HCT116 (cell line): ENCODE measurements around the gene PLOD1. TPM values are rescaled to one million over a fixed set of nuclear protein-coding genes. Genes with fewer than 3 reads are reported as not detected.

Experiments used
- ATAC-seq: fragments of 200-7000 bp; cut with Tn5 transposase; 2 replicates; pipeline ENCODE4 v1.9.1; 2020; ENCODE audit warnings: mild to moderate bottlenecking, moderate library complexity
- BruUV-seq: library from RNA; stranded (reverse); fragments of 400-500 nt; replicated peaks from 2 replicates; lab custom pipeline; 2021; lab: Mats Ljungman, UMichigan
- CTCF ChIA-PET: fragments of 300-600 bp; sonication (Branson Sonifier 250); formaldehyde crosslinking; loops from one replicate; lab custom pipeline; 2021; ENCODE audit warnings: antibody characterized with exemption; lab: Charles Lee
- POLR2A ChIA-PET: fragments of 300-600, 350-600 bp; sonication (Branson Sonifier 250); formaldehyde crosslinking; loops from one replicate; lab custom pipeline; 2021; ENCODE audit warnings: antibody characterized with exemption; lab: Charles Lee
- RAD21 ChIA-PET, 2 experiments: fragments of 300-600 bp; sonication (Branson Sonifier 250); formaldehyde crosslinking; loops; one replicate each; lab custom pipeline; 2023; ENCODE audit warnings: low total read pairs in 2 of 2; ENCODE audit not compliant: uncharacterized antibody in 2 of 2, unreplicated experiment in 2 of 2, low non-redundant PET in 1 of 2; lab: Charles Lee
- DNase-seq: peaks from one replicate; pipeline ENCODE4 v3.0.0-alpha.2; 2010; ENCODE audit warnings: low read depth, low spot score
- H2AFZ ChIP-seq: fragments of 200-600 bp; shearing (Covaris generic), sonication (generic); 2 replicates; pipeline ENCODE4 v1.6.1; 2017; ENCODE audit warnings: low read depth, mixed run types, mixed read lengths, antibody characterized with exemption, low read length; ENCODE audit not compliant: poor library complexity, severe bottlenecking
- H3K27ac ChIP-seq: 2 replicates; pipeline ENCODE4 v1.5.1; 2012; ENCODE audit warnings: low read depth, low read length
- H3K27me3 ChIP-seq: fragments of 200-600 bp; sonication (generic); 2 replicates; pipeline ENCODE4 v1.6.1; 2016; ENCODE audit warnings: mixed run types, low read length, mixed read lengths; ENCODE audit not compliant: insufficient read depth
- H3K36me3 ChIP-seq, 2 experiments: fragments of 200-500 bp in 1 of 2; fragments of 200-600 bp in 1 of 2; sonication (Bioruptor generic) in 1 of 2; sonication (generic) in 1 of 2; 2 replicates each; pipeline versions ENCODE4 v1.5.1 to v1.6.1; 2014 to 2016; ENCODE audit warnings: low read length in 2 of 2, inconsistent platforms in 1 of 2, mixed read lengths in 1 of 2, mixed run types in 1 of 2; ENCODE audit not compliant: insufficient read depth in 2 of 2, control insufficient read depth in 1 of 2
- H3K4me1 ChIP-seq, 2 experiments: fragments of 200-600 bp in 1 of 2; sonication (generic) in 1 of 2; 2 replicates each; pipeline versions ENCODE4 v1.5.1 to v1.6.1; 2012 to 2017; ENCODE audit warnings: low read length in 2 of 2, inconsistent platforms in 1 of 2, mild to moderate bottlenecking in 1 of 2, mixed read lengths in 1 of 2, mixed run types in 1 of 2, moderate library complexity in 1 of 2; ENCODE audit not compliant: insufficient read depth in 2 of 2, control insufficient read depth in 1 of 2
- H3K4me2 ChIP-seq: fragments of 200-600 bp; sonication (generic); 2 replicates; pipeline ENCODE4 v1.6.1; 2017; ENCODE audit warnings: mixed run types, low read length, mixed read lengths
- H3K4me3 ChIP-seq, 2 experiments: fragments of 200-600 bp in 1 of 2; sonication (generic) in 1 of 2; replicated peaks in 1 of 2; 2 replicates each; pipeline ENCODE4 v1.5.1; 2011 to 2016; ENCODE audit warnings: low read length in 2 of 2, control low read depth in 1 of 2, low read depth in 1 of 2, mild to moderate bottlenecking in 1 of 2, mixed read lengths in 1 of 2, mixed run types in 1 of 2
- H3K79me2 ChIP-seq: fragments of 200-600 bp; sonication (generic); 2 replicates; pipeline ENCODE4 v1.6.1; 2017; ENCODE audit warnings: mild to moderate bottlenecking, mixed run types, low read length, moderate library complexity, mixed read lengths; ENCODE audit not compliant: insufficient read depth
- H3K9ac ChIP-seq: fragments of 200-600 bp; sonication (generic); 2 replicates; pipeline ENCODE4 v1.6.1; 2016; ENCODE audit warnings: low read length, mixed read lengths
- H3K9me2 ChIP-seq: fragments of 200-600 bp; sonication (generic), shearing (Covaris generic); 2 replicates; pipeline ENCODE4 v1.6.1; 2017; ENCODE audit warnings: mixed run types, mild to moderate bottlenecking, moderate library complexity; ENCODE audit not compliant: insufficient read depth
- H3K9me3 ChIP-seq, 2 experiments: fragments of 200-500 bp in 1 of 2; fragments of 200-600 bp in 1 of 2; sonication (Bioruptor generic) in 1 of 2; sonication (generic) in 1 of 2; 2 replicates each; pipeline ENCODE4 v1.6.1; 2014 to 2017; ENCODE audit warnings: low read length in 2 of 2, mixed read lengths in 2 of 2, inconsistent platforms in 1 of 2, low read depth in 1 of 2, mild to moderate bottlenecking in 1 of 2, mixed run types in 1 of 2, moderate library complexity in 1 of 2; ENCODE audit not compliant: control insufficient read depth in 1 of 2, insufficient read depth in 1 of 2
- H4K20me1 ChIP-seq: fragments of 200-600 bp; sonication (generic), shearing (Covaris generic); 2 replicates; pipeline ENCODE4 v1.6.1; 2017; ENCODE audit warnings: mixed run types, mild to moderate bottlenecking, moderate library complexity; ENCODE audit not compliant: insufficient read depth
- ATF3 ChIP-seq: IDR thresholded peaks from 2 replicates; pipeline ENCODE4 v1.6.1; 2012
- CTCF ChIP-seq, 3 experiments: fragments of 200-600 bp in 1 of 3; sonication (generic) in 1 of 3; IDR thresholded peaks in 2 of 3; conservative IDR thresholded peaks in 1 of 3; 2 replicates each; pipeline ENCODE4 v1.5.1; 2012 to 2017; ENCODE audit warnings: low read depth in 2 of 3, low read length in 2 of 3, antibody characterized with exemption in 1 of 3, borderline replicate concordance in 1 of 3, control low read depth in 1 of 3, mild to moderate bottlenecking in 1 of 3, mixed read lengths in 1 of 3, mixed run types in 1 of 3, moderate library complexity in 1 of 3; ENCODE audit not compliant: insufficient read depth in 1 of 3
- ELF1 ChIP-seq: IDR thresholded peaks from 2 replicates; pipeline ENCODE4 v1.6.1; 2012; ENCODE audit warnings: low read depth, borderline replicate concordance
- EZH2phosphoT487 ChIP-seq: fragments of 200-600 bp; IDR thresholded peaks from 2 replicates; pipeline ENCODE4 v1.6.1; 2018; ENCODE audit warnings: antibody characterized with exemption, borderline replicate concordance
- FOSL1 ChIP-seq: IDR thresholded peaks from 2 replicates; pipeline ENCODE4 v1.6.1; 2012; ENCODE audit warnings: low read depth
- MAX ChIP-seq: IDR thresholded peaks from 2 replicates; pipeline ENCODE4 v1.6.1; 2012
- RAD21 ChIP-seq: IDR thresholded peaks from 2 replicates; pipeline ENCODE4 v1.6.1; 2012; ENCODE audit warnings: low read depth, mild to moderate bottlenecking
- SIN3A ChIP-seq: IDR thresholded peaks from 2 replicates; pipeline ENCODE4 v1.6.1; 2012; ENCODE audit warnings: low read depth
- SRF ChIP-seq: IDR thresholded peaks from 2 replicates; pipeline ENCODE4 v1.6.1; 2012; ENCODE audit warnings: low read depth
- TCF7L2 ChIP-seq: IDR thresholded peaks from 2 replicates; pipeline ENCODE4 v1.7.0; 2011; ENCODE audit warnings: borderline replicate concordance, inconsistent platforms; ENCODE audit not compliant: insufficient read depth, insufficient read length; ENCODE audit errors: extremely low read depth
- ZBTB33 ChIP-seq: IDR thresholded peaks from 2 replicates; pipeline ENCODE4 v1.6.1; 2011; ENCODE audit warnings: mild to moderate bottlenecking, low read length, moderate library complexity; ENCODE audit not compliant: insufficient replicate concordance; ENCODE audit errors: extremely low read depth
- ZFX ChIP-seq: fragments of 450-650 bp; IDR thresholded peaks from 2 replicates; pipeline ENCODE4 v1.6.1; 2017
- ZNF274 ChIP-seq: fragments of 200-500 bp; sonication (Bioruptor generic); IDR thresholded peaks from 2 replicates; pipeline ENCODE4 v1.6.1; 2014; ENCODE audit warnings: mild to moderate bottlenecking, low read depth, low read length, inconsistent platforms
- intact Hi-C: fragments of 100-400 bp; cut with micrococcal nuclease; formaldehyde crosslinking; loops from 2 replicates; pipeline ENCODE4 v1.10.0; 2022
- total RNA-seq: library from RNA; stranded (reverse); gene quantifications from one replicate; pipeline ENCODE4 v1.2.1, GENCODE V29; 2021; ENCODE audit not compliant: unreplicated experiment

PLOD1 gene
- total RNA-seq, 1 experiment from 2014 or later, result 175 TPM

GRCh38 chr1:11944358-11944931 lies 9.9 kb downstream of the PLOD1 start:
- Histone ChIP-seq H2AFZ (no peak overlapping the region), H3K9me3 (no peaks in the 10 kb centered on the region), H3K79me2 (peaks cover 24% of the 10 kb centered on the region), H4K20me1 (no peaks in the 10 kb centered on the region), H3K4me2 (no peak overlapping the region), H3K36me3 (peaks cover 10 to 58% of the 10 kb centered on the region in 2 experiments), H3K27ac (peak overlapping the region; percentile 31), H3K27me3 (no peaks in the 10 kb centered on the region), H3K4me1 (peaks cover 40 to 46% of the 10 kb centered on the region in 2 experiments), H3K4me3 (no peak overlapping the region), H3K9me2 (no peaks in the 10 kb centered on the region), H3K9ac (no peak overlapping the region)
- DNase-seq, result no peak
- ATAC-seq, result no peak
- RAD21 ChIA-PET, result no interaction called here
- intact Hi-C loops, result no loop called here
- TF ChIP-seq RAD21, result no peak
- no peak for TF ChIP-seq ZFX
- TF ChIP-seq FOSL1, result no peak
- TF ChIP-seq ZBTB33, result no peak
- no peak for TF ChIP-seq ELF1
- no peak for TF ChIP-seq ZNF274
- no peak for TF ChIP-seq SIN3A
- no peak for TF ChIP-seq CTCF (IDR thresholded peaks at IDR 0.05 in 2 of 3, conservative IDR thresholded peaks at IDR 0.05 in 1 of 3; ENCODE audit: borderline replicate concordance in 1 of 3, insufficient read depth in 1 of 3, low read depth in 2 of 3, low read length in 2 of 3)
- no peak for TF ChIP-seq EZH2phosphoT487
- no peak for TF ChIP-seq MAX
- no peak for TF ChIP-seq TCF7L2
- no peak for TF ChIP-seq SRF
- no peak for TF ChIP-seq ATF3
- no TSS peak for BruUV-seq
- CTCF ChIA-PET, result no interaction called here
- POLR2A ChIA-PET, result no interaction called here
